HCT116 (cell line): Measurements from ENCODE around the gene LCE3D. TPM values are rescaled to one million over a fixed set of nuclear protein-coding genes. Genes with fewer than 3 reads are reported as not detected.

ENCODE experiments used
- ATAC-seq: fragments of 200-7000 bp; cut with Tn5 transposase; 2 replicates; pipeline ENCODE4 v1.9.1; 2020; ENCODE audit warnings: mild to moderate bottlenecking, moderate library complexity
- BruUV-seq: library from RNA; stranded (reverse); fragments of 400-500 nt; replicated peaks from 2 replicates; lab custom pipeline; 2021; lab: Mats Ljungman, UMichigan
- CTCF ChIA-PET: fragments of 300-600 bp; sonication (Branson Sonifier 250); formaldehyde crosslinking; loops from one replicate; lab custom pipeline; 2021; ENCODE audit warnings: antibody characterized with exemption; lab: Charles Lee
- POLR2A ChIA-PET: fragments of 300-600, 350-600 bp; sonication (Branson Sonifier 250); formaldehyde crosslinking; loops from one replicate; lab custom pipeline; 2021; ENCODE audit warnings: antibody characterized with exemption; lab: Charles Lee
- RAD21 ChIA-PET, 2 experiments: fragments of 300-600 bp; sonication (Branson Sonifier 250); formaldehyde crosslinking; loops; one replicate each; lab custom pipeline; 2023; ENCODE audit warnings: low total read pairs in 2 of 2; ENCODE audit not compliant: uncharacterized antibody in 2 of 2, unreplicated experiment in 2 of 2, low non-redundant PET in 1 of 2; lab: Charles Lee
- DNase-seq: peaks from one replicate; pipeline ENCODE4 v3.0.0-alpha.2; 2010; ENCODE audit warnings: low read depth, low spot score
- H2AFZ ChIP-seq: fragments of 200-600 bp; shearing (Covaris generic), sonication (generic); 2 replicates; pipeline ENCODE4 v1.6.1; 2017; ENCODE audit warnings: low read depth, mixed run types, mixed read lengths, antibody characterized with exemption, low read length; ENCODE audit not compliant: poor library complexity, severe bottlenecking
- H3K27ac ChIP-seq: 2 replicates; pipeline ENCODE4 v1.5.1; 2012; ENCODE audit warnings: low read depth, low read length
- H3K27me3 ChIP-seq: fragments of 200-600 bp; sonication (generic); 2 replicates; pipeline ENCODE4 v1.6.1; 2016; ENCODE audit warnings: mixed run types, low read length, mixed read lengths; ENCODE audit not compliant: insufficient read depth
- H3K36me3 ChIP-seq, 2 experiments: fragments of 200-500 bp in 1 of 2; fragments of 200-600 bp in 1 of 2; sonication (Bioruptor generic) in 1 of 2; sonication (generic) in 1 of 2; 2 replicates each; pipeline versions ENCODE4 v1.5.1 to v1.6.1; 2014 to 2016; ENCODE audit warnings: low read length in 2 of 2, inconsistent platforms in 1 of 2, mixed read lengths in 1 of 2, mixed run types in 1 of 2; ENCODE audit not compliant: insufficient read depth in 2 of 2, control insufficient read depth in 1 of 2
- H3K4me1 ChIP-seq, 2 experiments: fragments of 200-600 bp in 1 of 2; sonication (generic) in 1 of 2; 2 replicates each; pipeline versions ENCODE4 v1.5.1 to v1.6.1; 2012 to 2017; ENCODE audit warnings: low read length in 2 of 2, inconsistent platforms in 1 of 2, mild to moderate bottlenecking in 1 of 2, mixed read lengths in 1 of 2, mixed run types in 1 of 2, moderate library complexity in 1 of 2; ENCODE audit not compliant: insufficient read depth in 2 of 2, control insufficient read depth in 1 of 2
- H3K4me2 ChIP-seq: fragments of 200-600 bp; sonication (generic); 2 replicates; pipeline ENCODE4 v1.6.1; 2017; ENCODE audit warnings: mixed run types, low read length, mixed read lengths
- H3K4me3 ChIP-seq, 2 experiments: fragments of 200-600 bp in 1 of 2; sonication (generic) in 1 of 2; replicated peaks in 1 of 2; 2 replicates each; pipeline ENCODE4 v1.5.1; 2011 to 2016; ENCODE audit warnings: low read length in 2 of 2, control low read depth in 1 of 2, low read depth in 1 of 2, mild to moderate bottlenecking in 1 of 2, mixed read lengths in 1 of 2, mixed run types in 1 of 2
- H3K79me2 ChIP-seq: fragments of 200-600 bp; sonication (generic); 2 replicates; pipeline ENCODE4 v1.6.1; 2017; ENCODE audit warnings: mild to moderate bottlenecking, mixed run types, low read length, moderate library complexity, mixed read lengths; ENCODE audit not compliant: insufficient read depth
- H3K9ac ChIP-seq: fragments of 200-600 bp; sonication (generic); 2 replicates; pipeline ENCODE4 v1.6.1; 2016; ENCODE audit warnings: low read length, mixed read lengths
- H3K9me2 ChIP-seq: fragments of 200-600 bp; sonication (generic), shearing (Covaris generic); 2 replicates; pipeline ENCODE4 v1.6.1; 2017; ENCODE audit warnings: mixed run types, mild to moderate bottlenecking, moderate library complexity; ENCODE audit not compliant: insufficient read depth
- H3K9me3 ChIP-seq, 2 experiments: fragments of 200-500 bp in 1 of 2; fragments of 200-600 bp in 1 of 2; sonication (Bioruptor generic) in 1 of 2; sonication (generic) in 1 of 2; 2 replicates each; pipeline ENCODE4 v1.6.1; 2014 to 2017; ENCODE audit warnings: low read length in 2 of 2, mixed read lengths in 2 of 2, inconsistent platforms in 1 of 2, low read depth in 1 of 2, mild to moderate bottlenecking in 1 of 2, mixed run types in 1 of 2, moderate library complexity in 1 of 2; ENCODE audit not compliant: control insufficient read depth in 1 of 2, insufficient read depth in 1 of 2
- H4K20me1 ChIP-seq: fragments of 200-600 bp; sonication (generic), shearing (Covaris generic); 2 replicates; pipeline ENCODE4 v1.6.1; 2017; ENCODE audit warnings: mixed run types, mild to moderate bottlenecking, moderate library complexity; ENCODE audit not compliant: insufficient read depth
- CBX3 ChIP-seq: IDR thresholded peaks from 2 replicates; pipeline ENCODE4 v1.6.1; 2012; ENCODE audit warnings: low read depth
- EZH2phosphoT487 ChIP-seq: fragments of 200-600 bp; IDR thresholded peaks from 2 replicates; pipeline ENCODE4 v1.6.1; 2018; ENCODE audit warnings: antibody characterized with exemption, borderline replicate concordance
- RAD21 ChIP-seq: IDR thresholded peaks from 2 replicates; pipeline ENCODE4 v1.6.1; 2012; ENCODE audit warnings: low read depth, mild to moderate bottlenecking
- intact Hi-C: fragments of 100-400 bp; cut with micrococcal nuclease; formaldehyde crosslinking; loops from 2 replicates; pipeline ENCODE4 v1.10.0; 2022
- total RNA-seq: library from RNA; stranded (reverse); gene quantifications from one replicate; pipeline ENCODE4 v1.2.1, GENCODE V29; 2021; ENCODE audit not compliant: unreplicated experiment
- TF ChIP-seq, protein P1 (sequence below), 3 experiments: fragments of 200-600 bp in 1 of 3; sonication (generic) in 1 of 3; IDR thresholded peaks in 2 of 3; conservative IDR thresholded peaks in 1 of 3; 2 replicates each; pipeline ENCODE4 v1.5.1; 2012 to 2017; ENCODE audit warnings: low read depth in 2 of 3, low read length in 2 of 3, antibody characterized with exemption in 1 of 3, borderline replicate concordance in 1 of 3, control low read depth in 1 of 3, mild to moderate bottlenecking in 1 of 3, mixed read lengths in 1 of 3, mixed run types in 1 of 3, moderate library complexity in 1 of 3; ENCODE audit not compliant: insufficient read depth in 1 of 3

LCE3D gene
- total RNA-seq, 1 experiment from 2014 or later: not detected

- H3K4me1 ChIP-seq: no peaks in the 10 kb centered on the region
- H3K27me3 ChIP-seq: no peaks in the 10 kb centered on the region
- no peak overlapping the region for H3K27ac ChIP-seq
- no peaks in the 10 kb centered on the region for H3K36me3 ChIP-seq
- no peak overlapping the region for H2AFZ ChIP-seq
- no peak overlapping the region for H3K9ac ChIP-seq
- H4K20me1 ChIP-seq: no peaks in the 10 kb centered on the region
- no peak overlapping the region for H3K4me3 ChIP-seq
- no peak overlapping the region for H3K4me2 ChIP-seq
- POLR2A ChIA-PET: no interaction called here
- no peak for TF ChIP-seq EZH2phosphoT487
- TF ChIP-seq, protein P1, sequence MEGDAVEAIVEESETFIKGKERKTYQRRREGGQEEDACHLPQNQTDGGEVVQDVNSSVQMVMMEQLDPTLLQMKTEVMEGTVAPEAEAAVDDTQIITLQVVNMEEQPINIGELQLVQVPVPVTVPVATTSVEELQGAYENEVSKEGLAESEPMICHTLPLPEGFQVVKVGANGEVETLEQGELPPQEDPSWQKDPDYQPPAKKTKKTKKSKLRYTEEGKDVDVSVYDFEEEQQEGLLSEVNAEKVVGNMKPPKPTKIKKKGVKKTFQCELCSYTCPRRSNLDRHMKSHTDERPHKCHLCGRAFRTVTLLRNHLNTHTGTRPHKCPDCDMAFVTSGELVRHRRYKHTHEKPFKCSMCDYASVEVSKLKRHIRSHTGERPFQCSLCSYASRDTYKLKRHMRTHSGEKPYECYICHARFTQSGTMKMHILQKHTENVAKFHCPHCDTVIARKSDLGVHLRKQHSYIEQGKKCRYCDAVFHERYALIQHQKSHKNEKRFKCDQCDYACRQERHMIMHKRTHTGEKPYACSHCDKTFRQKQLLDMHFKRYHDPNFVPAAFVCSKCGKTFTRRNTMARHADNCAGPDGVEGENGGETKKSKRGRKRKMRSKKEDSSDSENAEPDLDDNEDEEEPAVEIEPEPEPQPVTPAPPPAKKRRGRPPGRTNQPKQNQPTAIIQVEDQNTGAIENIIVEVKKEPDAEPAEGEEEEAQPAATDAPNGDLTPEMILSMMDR (IDR thresholded peaks at IDR 0.05 in 2 of 3, conservative IDR thresholded peaks at IDR 0.05 in 1 of 3; ENCODE audit: borderline replicate concordance in 1 of 3, insufficient read depth in 1 of 3, low read depth in 2 of 3, low read length in 2 of 3): peak; percentile 86 to 91 (median 88)
- peak; percentile 84 for TF ChIP-seq RAD21
- no peak for TF ChIP-seq CBX3
- CTCF ChIA-PET: interaction anchor here (1.2 to 2.3 kb wide), 10 partner anchors 13 to 134 kb away, joined by 3 to 23 read pairs (median 6); no protein-coding TSS in a partner anchor
- H3K9me2 ChIP-seq: no peaks in the 10 kb centered on the region
- intact Hi-C loops: loop anchor here (1.0 to 2.0 kb wide), 3 partner anchors 36 to 343 kb away; no protein-coding TSS in a partner anchor
- no peaks in the 10 kb centered on the region; a peak in 1 of 4 replicates for H3K9me3 ChIP-seq
- DNase-seq: peak; percentile 56
- peak; percentile 87 for ATAC-seq
- RAD21 ChIA-PET: no interaction called here
- no peaks in the 10 kb centered on the region for H3K79me2 ChIP-seq
- no TSS peak for BruUV-seq
Measured at GRCh38 chr1:152533327-152533938, 46.9 kb downstream of the LCE3D start.

Other genes starting within 250 kb of the LCE3D start
- not detected for gene FLG2, start 220.5 kb downstream of the LCE3D start, total RNA-seq
- not detected for gene CRNN, start 166.3 kb downstream of the LCE3D start, total RNA-seq
- not detected for gene LCE5A, start 69.7 kb downstream of the LCE3D start, total RNA-seq
- not detected for gene CRCT1, start 66.0 kb downstream of the LCE3D start, total RNA-seq
- not detected for gene LCE3E, start 13.7 kb downstream of the LCE3D start, total RNA-seq
- gene LCE3C, start 19.7 kb upstream of the LCE3D start, total RNA-seq: not detected
- not detected for gene LCE3B, start 33.3 kb upstream of the LCE3D start, total RNA-seq
- not detected for gene LCE3A, start 42.6 kb upstream of the LCE3D start, total RNA-seq
- not detected for gene LCE2D, start 82.9 kb upstream of the LCE3D start, total RNA-seq
- not detected for gene LCE2C, start 94.8 kb upstream of the LCE3D start, total RNA-seq
- not detected for gene LCE2B, start 105.6 kb upstream of the LCE3D start, total RNA-seq
- not detected for gene LCE2A, start 117.8 kb upstream of the LCE3D start, total RNA-seq
- not detected for gene LCE4A, start 127.6 kb upstream of the LCE3D start, total RNA-seq
- gene KPRP, start 177.5 kb upstream of the LCE3D start, total RNA-seq: not detected
- gene LCE1F, start 194.6 kb upstream of the LCE3D start, total RNA-seq: not detected
- not detected for gene LCE1E, start 205.7 kb upstream of the LCE3D start, total RNA-seq
- gene LCE1D, start 216.2 kb upstream of the LCE3D start, total RNA-seq: not detected
- not detected for gene LCE1C, start 226.1 kb upstream of the LCE3D start, total RNA-seq
- not detected for gene LCE1B, start 231.5 kb upstream of the LCE3D start, total RNA-seq
- not detected for gene LCE1A, start 247.0 kb upstream of the LCE3D start, total RNA-seq